Tibial nerve (tissue), 3 donors: ENCODE data around the gene LTF.

ENCODE experiments used
- POLR2A ChIP-seq, 2 donors: fragments of 450-650 bp; IDR thresholded peaks; one replicate each; pipeline ENCODE4 v1.6.1; 2017; ENCODE audit warnings: antibody characterized with exemption in 2 of 2, mild to moderate bottlenecking in 2 of 2, moderate library complexity in 2 of 2
- TF ChIP-seq, protein P1 (sequence below), 5 experiments: fragments of 200-600 bp in 3 of 5; fragments of 450-650 bp in 2 of 5; sonication (generic) in 3 of 5; IDR thresholded peaks; one replicate each; pipeline ENCODE4 v1.5.1; 2016 to 2019; ENCODE audit warnings: antibody characterized with exemption in 5 of 5, mild to moderate bottlenecking in 3 of 5, moderate library complexity in 2 of 5

DNA sequence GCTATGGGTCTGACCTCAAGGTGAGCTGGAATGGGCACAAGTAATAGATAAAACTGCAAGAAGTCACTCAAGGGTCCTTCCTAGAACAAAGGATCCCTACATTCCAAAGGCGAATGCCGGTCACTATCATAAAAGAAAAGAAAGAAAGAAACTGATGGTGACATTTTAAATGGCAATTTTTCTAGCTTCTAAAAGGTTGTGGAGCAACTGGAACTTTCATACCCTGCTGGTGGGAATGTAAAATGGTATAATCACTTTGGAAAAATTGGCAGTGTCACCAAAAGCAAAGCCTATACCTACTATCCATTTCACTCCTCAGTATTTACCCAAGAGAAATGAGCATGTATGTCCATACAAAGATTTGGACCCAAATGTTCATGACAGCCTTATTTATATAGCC, 53.4 kb downstream of the LTF start:
- TF ChIP-seq, protein P1, sequence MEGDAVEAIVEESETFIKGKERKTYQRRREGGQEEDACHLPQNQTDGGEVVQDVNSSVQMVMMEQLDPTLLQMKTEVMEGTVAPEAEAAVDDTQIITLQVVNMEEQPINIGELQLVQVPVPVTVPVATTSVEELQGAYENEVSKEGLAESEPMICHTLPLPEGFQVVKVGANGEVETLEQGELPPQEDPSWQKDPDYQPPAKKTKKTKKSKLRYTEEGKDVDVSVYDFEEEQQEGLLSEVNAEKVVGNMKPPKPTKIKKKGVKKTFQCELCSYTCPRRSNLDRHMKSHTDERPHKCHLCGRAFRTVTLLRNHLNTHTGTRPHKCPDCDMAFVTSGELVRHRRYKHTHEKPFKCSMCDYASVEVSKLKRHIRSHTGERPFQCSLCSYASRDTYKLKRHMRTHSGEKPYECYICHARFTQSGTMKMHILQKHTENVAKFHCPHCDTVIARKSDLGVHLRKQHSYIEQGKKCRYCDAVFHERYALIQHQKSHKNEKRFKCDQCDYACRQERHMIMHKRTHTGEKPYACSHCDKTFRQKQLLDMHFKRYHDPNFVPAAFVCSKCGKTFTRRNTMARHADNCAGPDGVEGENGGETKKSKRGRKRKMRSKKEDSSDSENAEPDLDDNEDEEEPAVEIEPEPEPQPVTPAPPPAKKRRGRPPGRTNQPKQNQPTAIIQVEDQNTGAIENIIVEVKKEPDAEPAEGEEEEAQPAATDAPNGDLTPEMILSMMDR (IDR thresholded peaks at IDR 0.05), result no peak
- TF ChIP-seq POLR2A (IDR thresholded peaks at IDR 0.05), result no peak
